Measurements from ENCODE around the gene CTIF. TPM values are rescaled to one million over a fixed set of nuclear protein-coding genes. Genes with fewer than 3 reads are reported as not detected.

Gene CTIF
- total RNA-seq, 5 donors from 2014 or later (not counting 1 experiment from before 2014, with no cell fraction given), result 3.2 to 6.7 (median 4.7) TPM

GRCh38 chr18:48665654-48666053, 126.8 kb downstream of the CTIF start:
- H3K4me3 ChIP-seq (ENCODE audit: control insufficient read depth in 1 of 2, extremely low read depth in 1 of 2, low read length in 1 of 2), result no peak overlapping the region
- DNase-seq, result no peak
- ChIA-PET CTCF (no interaction called here), POLR2A (no interaction called here)
- H3K27me3 Mint-ChIP-seq, result peaks cover 4 to 6% of the 10 kb centered on the region in 2 donors
- H3K36me3 ChIP-seq (ENCODE audit: control insufficient read depth in 2 of 2, extremely low read depth in 1 of 2, insufficient read depth in 1 of 2, low read length in 1 of 2), result no peaks in the 10 kb centered on the region
- no peak for ATAC-seq (replicated peaks in 1 of 4)
- H3K9me3 ChIP-seq, result no peaks in the 10 kb centered on the region
- no peaks in the 10 kb centered on the region for H3K4me1 Mint-ChIP-seq
- no peaks in the 10 kb centered on the region for H3K4me1 ChIP-seq (ENCODE audit: control insufficient read depth in 1 of 2, extremely low read depth in 1 of 2, insufficient read depth in 2 of 2, low read length in 2 of 2)
- H3K4me3 Mint-ChIP-seq, result no peak overlapping the region
- peaks cover 10% of the 10 kb centered on the region for H3K36me3 Mint-ChIP-seq
- no peak overlapping the region for H3K27ac Mint-ChIP-seq
- peaks cover 0 to 18% of the 10 kb centered on the region in 2 experiments for H3K27me3 ChIP-seq (replicated peaks in 1 of 2; ENCODE audit: control insufficient read depth in 2 of 2, extremely low read depth in 1 of 2, insufficient read depth in 2 of 2, low read length in 1 of 2)
- peaks cover 5 to 9% (median 7%) of the 10 kb centered on the region in 3 donors for H3K9me3 Mint-ChIP-seq
- H3K27ac ChIP-seq (ENCODE audit: low read length), result no peak overlapping the region

GRCh38 chr18:48666613-48667012, 127.8 kb downstream of the CTIF start:
- ATAC-seq (replicated peaks in 1 of 4) (no peak), DNase-seq (no peak)
- H3K27me3 Mint-ChIP-seq, result peaks cover 2 to 6% of the 10 kb centered on the region in 2 donors
- no peaks in the 10 kb centered on the region for H3K36me3 ChIP-seq (ENCODE audit: control insufficient read depth in 2 of 2, extremely low read depth in 1 of 2, insufficient read depth in 1 of 2, low read length in 1 of 2)
- H3K9me3 ChIP-seq, result no peaks in the 10 kb centered on the region
- H3K4me1 Mint-ChIP-seq, result no peaks in the 10 kb centered on the region
- H3K36me3 Mint-ChIP-seq, result peaks cover 19% of the 10 kb centered on the region
- H3K27ac Mint-ChIP-seq, result no peak overlapping the region
- H3K4me3 Mint-ChIP-seq, result no peak overlapping the region
- CTCF ChIA-PET, result interaction anchor here in 1 of 2 donors (1.6 kb wide), 1 partner anchor 191 kb away, joined by 3 read pairs; no protein-coding TSS in a partner anchor
- POLR2A ChIA-PET, result no interaction called here
- no CpG with 5 or more reads among the region's 4 CpGs for WGBS (ENCODE audit: insufficient coverage)
- H3K4me1 ChIP-seq (ENCODE audit: control insufficient read depth in 1 of 2, extremely low read depth in 1 of 2, insufficient read depth in 2 of 2, low read length in 2 of 2), result no peaks in the 10 kb centered on the region
- H3K27me3 ChIP-seq (replicated peaks in 1 of 2; ENCODE audit: control insufficient read depth in 2 of 2, extremely low read depth in 1 of 2, insufficient read depth in 2 of 2, low read length in 1 of 2), result peaks cover 0 to 23% of the 10 kb centered on the region in 2 experiments
- H3K27ac ChIP-seq (ENCODE audit: low read length), result no peak overlapping the region
- H3K9me3 Mint-ChIP-seq, result peaks cover 9 to 14% (median 10%) of the 10 kb centered on the region in 3 donors
- H3K4me3 ChIP-seq (ENCODE audit: control insufficient read depth in 1 of 2, extremely low read depth in 1 of 2, low read length in 1 of 2), result no peak overlapping the region

GRCh38 chr18:48667276-48668254, 128.7 kb downstream of the CTIF start:
- no peaks in the 10 kb centered on the region for H3K9me3 ChIP-seq
- ChIA-PET CTCF (interaction anchor here in 1 of 2 donors (1.6 kb wide), 1 partner anchor 192 kb away, joined by 3 read pairs; no protein-coding TSS in a partner anchor), POLR2A (no interaction called here)
- no peak overlapping the region for H3K27ac ChIP-seq (ENCODE audit: low read length)
- H3K36me3 ChIP-seq (ENCODE audit: control insufficient read depth in 2 of 2, extremely low read depth in 1 of 2, insufficient read depth in 1 of 2, low read length in 1 of 2), result no peaks in the 10 kb centered on the region
- Mint-ChIP-seq H3K4me1 (no peaks in the 10 kb centered on the region), H3K9me3 (peaks cover 11 to 16% (median 11%) of the 10 kb centered on the region in 3 donors), H3K27me3 (peaks cover 2 to 4% of the 10 kb centered on the region in 2 donors), H3K4me3 (no peak overlapping the region), H3K36me3 (peaks cover 21% of the 10 kb centered on the region), H3K27ac (no peak overlapping the region)
- H3K4me1 ChIP-seq (ENCODE audit: control insufficient read depth in 1 of 2, extremely low read depth in 1 of 2, insufficient read depth in 2 of 2, low read length in 2 of 2), result no peaks in the 10 kb centered on the region
- peak in 1 of 4 experiments; percentile 16 for ATAC-seq (replicated peaks in 1 of 4)
- no peak for DNase-seq
- H3K27me3 ChIP-seq (replicated peaks in 1 of 2; ENCODE audit: control insufficient read depth in 2 of 2, extremely low read depth in 1 of 2, insufficient read depth in 2 of 2, low read length in 1 of 2), result peaks cover 0 to 17% of the 10 kb centered on the region in 2 experiments
- no peak overlapping the region for H3K4me3 ChIP-seq (ENCODE audit: control insufficient read depth in 1 of 2, extremely low read depth in 1 of 2, low read length in 1 of 2)
- WGBS (ENCODE audit: insufficient coverage), result 88% methylated on average over 11 of the region's 13 CpGs

GRCh38 chr18:48668466-48669179, 129.8 kb downstream of the CTIF start:
- 92% methylated on average over 9 of the region's 15 CpGs for WGBS (ENCODE audit: insufficient coverage)
- peaks cover 11 to 16% (median 11%) of the 10 kb centered on the region in 3 donors for H3K9me3 Mint-ChIP-seq
- Histone ChIP-seq H3K4me1 (ENCODE audit: control insufficient read depth in 1 of 2, extremely low read depth in 1 of 2, insufficient read depth in 2 of 2, low read length in 2 of 2) (no peaks in the 10 kb centered on the region), H3K27me3 (replicated peaks in 1 of 2; ENCODE audit: control insufficient read depth in 2 of 2, extremely low read depth in 1 of 2, insufficient read depth in 2 of 2, low read length in 1 of 2) (peaks cover 0 to 17% of the 10 kb centered on the region in 2 experiments), H3K36me3 (ENCODE audit: control insufficient read depth in 2 of 2, extremely low read depth in 1 of 2, insufficient read depth in 1 of 2, low read length in 1 of 2) (no peaks in the 10 kb centered on the region), H3K9me3 (no peaks in the 10 kb centered on the region), H3K27ac (ENCODE audit: low read length) (no peak overlapping the region), H3K4me3 (ENCODE audit: control insufficient read depth in 1 of 2, extremely low read depth in 1 of 2, low read length in 1 of 2) (no peak overlapping the region)
- no peak overlapping the region for H3K4me3 Mint-ChIP-seq
- no peak overlapping the region for H3K27ac Mint-ChIP-seq
- no peaks in the 10 kb centered on the region for H3K4me1 Mint-ChIP-seq
- peaks cover 2 to 5% of the 10 kb centered on the region in 2 donors for H3K27me3 Mint-ChIP-seq
- DNase-seq (no peak), ATAC-seq (replicated peaks in 1 of 4) (no peak)
- CTCF ChIA-PET, result interaction anchor here (0.7 to 1.6 kb wide), 2 partner anchors 193 to 574 kb away, joined by 3 read pairs; no protein-coding TSS in a partner anchor
- peaks cover 21% of the 10 kb centered on the region for H3K36me3 Mint-ChIP-seq
- POLR2A ChIA-PET, result no interaction called here

- H3K27me3 ChIP-seq (replicated peaks in 1 of 2; ENCODE audit: control insufficient read depth in 2 of 2, extremely low read depth in 1 of 2, insufficient read depth in 2 of 2, low read length in 1 of 2), result peaks cover 0 to 13% of the 10 kb centered on the region in 2 experiments
- no peak overlapping the region for H3K27ac Mint-ChIP-seq
- no peak overlapping the region for H3K4me3 ChIP-seq (ENCODE audit: control insufficient read depth in 1 of 2, extremely low read depth in 1 of 2, low read length in 1 of 2)
- peaks cover 11 to 16% (median 11%) of the 10 kb centered on the region in 3 donors for H3K9me3 Mint-ChIP-seq
- H3K4me1 Mint-ChIP-seq, result no peaks in the 10 kb centered on the region
- ATAC-seq (replicated peaks in 1 of 4), result no peak
- no peaks in the 10 kb centered on the region for H3K36me3 ChIP-seq (ENCODE audit: control insufficient read depth in 2 of 2, extremely low read depth in 1 of 2, insufficient read depth in 1 of 2, low read length in 1 of 2)
- no peaks in the 10 kb centered on the region for H3K4me1 ChIP-seq (ENCODE audit: control insufficient read depth in 1 of 2, extremely low read depth in 1 of 2, insufficient read depth in 2 of 2, low read length in 2 of 2)
- H3K36me3 Mint-ChIP-seq, result peaks cover 21% of the 10 kb centered on the region
- no peak for DNase-seq
- H3K27me3 Mint-ChIP-seq, result peaks cover 0 to 5% of the 10 kb centered on the region in 2 donors
- H3K9me3 ChIP-seq, result no peaks in the 10 kb centered on the region
- CTCF ChIA-PET, result no interaction called here
- POLR2A ChIA-PET, result no interaction called here
- H3K27ac ChIP-seq (ENCODE audit: low read length), result no peak overlapping the region
- WGBS (ENCODE audit: insufficient coverage), result no CpG with 5 or more reads among the region's 3 CpGs
- no peak overlapping the region for H3K4me3 Mint-ChIP-seq
Observed at GRCh38 chr18:48669180-48669675, 130.4 kb downstream of the CTIF start.

All from T-cell (primary cell).